Duodenal mucosa (tissue), 2 donors: ENCODE results near the gene GRM6.

Experiments
- H3K27ac ChIP-seq: one replicate; pipeline ENCODE4 v1.7.0; 2013; ENCODE audit warnings: low read depth, low read length
- H3K27me3 ChIP-seq, 2 donors: one replicate each; pipeline ENCODE4 v1.7.0; 2013; ENCODE audit warnings: low read length in 2 of 2, control low read depth in 1 of 2; ENCODE audit not compliant: insufficient read depth in 2 of 2, control insufficient read depth in 1 of 2
- H3K36me3 ChIP-seq, 2 donors: one replicate each; pipeline ENCODE4 v1.7.0; 2013; ENCODE audit warnings: low read length in 2 of 2, control low read depth in 1 of 2; ENCODE audit not compliant: insufficient read depth in 2 of 2, control insufficient read depth in 1 of 2
- H3K4me1 ChIP-seq, 2 donors: one replicate each; pipeline ENCODE4 v1.7.0; 2013; ENCODE audit warnings: low read length in 2 of 2, control low read depth in 1 of 2; ENCODE audit not compliant: insufficient read depth in 2 of 2, control insufficient read depth in 1 of 2
- H3K4me3 ChIP-seq, 2 donors: one replicate each; pipeline ENCODE4 v1.7.0; 2013; ENCODE audit warnings: low read length in 2 of 2, low read depth in 1 of 2
- H3K9ac ChIP-seq, 2 donors: one replicate each; pipeline ENCODE4 v1.7.0; 2013; ENCODE audit warnings: low read length in 2 of 2, low read depth in 1 of 2
- H3K9me3 ChIP-seq, 2 donors: one replicate each; pipeline ENCODE4 v1.7.0; 2013; ENCODE audit warnings: low read length in 2 of 2, control low read depth in 1 of 2; ENCODE audit not compliant: control insufficient read depth in 1 of 2

The GRM6 gene

DNA sequence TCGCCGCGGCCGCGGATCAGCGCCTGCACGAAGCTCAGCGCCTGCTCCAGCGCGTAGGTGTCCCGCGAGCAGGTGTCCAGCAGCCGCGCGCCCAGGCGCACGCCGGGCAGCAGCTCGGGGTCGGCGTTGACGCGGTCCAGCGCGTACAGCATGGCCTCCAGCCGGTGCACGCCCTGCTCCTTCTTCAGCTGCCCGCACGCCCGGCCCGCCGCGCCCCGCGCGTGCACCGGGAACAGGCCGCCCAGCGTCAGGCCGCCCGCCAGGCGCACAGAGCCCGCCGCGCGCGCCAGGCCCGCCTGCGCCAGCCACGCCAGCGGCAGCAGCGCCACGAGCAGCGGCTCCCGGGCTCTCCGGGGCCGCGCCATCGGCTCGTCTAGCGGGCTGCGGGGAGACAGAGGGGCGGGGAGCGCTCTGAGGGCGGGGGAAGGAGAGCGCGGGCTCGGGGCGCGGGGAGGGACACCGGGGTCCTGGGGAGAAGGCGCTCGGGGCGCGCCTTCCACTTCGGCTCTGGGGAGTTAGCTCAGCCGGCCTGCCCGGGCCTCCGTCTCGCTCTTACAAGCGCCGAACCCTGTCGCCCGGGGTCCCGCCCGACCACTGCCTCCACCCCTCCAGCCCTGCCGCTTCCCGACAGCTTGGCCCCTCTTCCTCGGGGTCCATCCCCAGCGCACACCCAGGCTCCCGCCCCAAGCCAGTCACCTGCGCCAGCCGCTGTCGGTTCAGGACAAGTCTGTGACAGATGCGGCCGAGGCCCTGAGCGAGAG, at the start of gene GRM6:
Gene GRM6, minus strand, starts transcription at position 741 of the 761 bp plus-strand sequence. Its CDS starts 376 bp downstream, at position 365.
- Histone ChIP-seq H3K36me3 (no peaks in the 10 kb centered on the region), H3K4me3 (no peak within 1 kb of the TSS), H3K4me1 (no peaks in the 10 kb centered on the region), H3K27me3 (no peaks in the 10 kb centered on the region), H3K9me3 (peaks cover 2 to 9% of the 10 kb centered on the region in 2 donors), H3K27ac (no peak within 1 kb of the TSS), H3K9ac (no peak within 1 kb of the TSS)

- H3K9ac ChIP-seq = no peak overlapping the region
- H3K27ac ChIP-seq = no peak overlapping the region
- H3K9me3 ChIP-seq = peaks cover 5 to 20% of the 10 kb centered on the region in 2 donors
- H3K36me3 ChIP-seq = no peaks in the 10 kb centered on the region
- H3K4me3 ChIP-seq = no peak overlapping the region
- H3K27me3 ChIP-seq = no peaks in the 10 kb centered on the region
- H3K4me1 ChIP-seq = no peaks in the 10 kb centered on the region
Observed at GRCh38 chr5:179044765-179045164, 49.6 kb upstream of the GRM6 start.

GRCh38 chr5:179033004-179033580, 38.0 kb upstream of the GRM6 start:
- no peak overlapping the region for H3K9ac ChIP-seq
- peaks cover 39 to 42% of the 10 kb centered on the region in 2 donors for H3K36me3 ChIP-seq
- H3K27me3 ChIP-seq = no peaks in the 10 kb centered on the region
- peak overlapping the region; percentile 32 to 42 for H3K4me3 ChIP-seq
- no peaks in the 10 kb centered on the region for H3K4me1 ChIP-seq
- peaks cover 71 to 85% of the 10 kb centered on the region in 2 donors for H3K9me3 ChIP-seq
- no peak overlapping the region for H3K27ac ChIP-seq

DNA sequence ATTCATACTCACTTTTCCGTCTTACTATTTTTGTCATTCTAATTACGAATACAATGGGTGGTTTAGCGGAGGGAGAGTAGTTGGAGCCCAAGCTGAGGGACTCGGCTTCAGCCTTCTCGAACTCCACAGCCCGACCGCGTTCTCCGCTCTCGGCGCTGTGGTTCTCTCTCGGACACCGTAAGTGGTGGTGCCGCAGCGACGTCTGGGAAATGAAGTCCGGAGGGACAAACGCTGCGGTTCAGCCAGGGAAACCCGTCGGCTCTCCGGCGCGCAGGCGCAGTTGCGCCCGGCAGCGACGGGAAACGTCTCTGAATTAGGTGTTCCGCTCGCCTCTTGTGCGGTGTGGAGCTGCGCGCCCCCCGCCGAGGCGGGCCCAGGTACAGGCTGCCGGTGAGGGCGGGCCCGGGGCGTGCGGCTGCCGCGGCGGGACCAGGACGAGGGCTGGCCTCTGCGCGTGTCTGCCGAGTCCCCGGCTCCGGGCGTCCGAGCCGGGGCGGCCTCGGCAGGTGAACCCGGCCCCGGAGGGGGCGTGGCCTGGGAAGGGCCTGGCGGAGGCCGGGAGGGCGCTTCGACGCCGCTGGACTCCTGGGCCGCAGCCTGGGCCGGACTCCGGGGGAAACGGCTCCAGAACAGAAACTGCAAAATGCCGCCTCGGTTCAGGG, 28.5 kb upstream of the GRM6 start, which contains the start of gene ZNF879:
Gene ZNF879, plus strand, starts transcription at position 277 of the 662 bp plus-strand sequence. CDS start 1,201 bp downstream, outside the sequence.
- peak within 1 kb of the TSS; percentile 29 to 47 for H3K9ac ChIP-seq
- peak within 1 kb of the TSS; percentile 74 to 80 for H3K4me3 ChIP-seq
- peaks cover 15 to 18% of the 10 kb centered on the region in 2 donors for H3K9me3 ChIP-seq
- peaks cover 0 to 8% of the 10 kb centered on the region in 2 donors for H3K4me1 ChIP-seq
- peak within 1 kb of the TSS; percentile 45 for H3K27ac ChIP-seq
- no peaks in the 10 kb centered on the region for H3K27me3 ChIP-seq
- peaks cover 16 to 21% of the 10 kb centered on the region in 2 donors for H3K36me3 ChIP-seq

- Histone ChIP-seq H3K36me3 (no peaks in the 10 kb centered on the region), H3K9me3 (peaks cover 0 to 7% of the 10 kb centered on the region in 2 donors), H3K27me3 (no peaks in the 10 kb centered on the region), H3K4me1 (no peaks in the 10 kb centered on the region), H3K9ac (no peak overlapping the region), H3K4me3 (no peak overlapping the region), H3K27ac (no peak overlapping the region)
Observed at GRCh38 chr5:179008667-179009066, 13.5 kb upstream of the GRM6 start.

DNA sequence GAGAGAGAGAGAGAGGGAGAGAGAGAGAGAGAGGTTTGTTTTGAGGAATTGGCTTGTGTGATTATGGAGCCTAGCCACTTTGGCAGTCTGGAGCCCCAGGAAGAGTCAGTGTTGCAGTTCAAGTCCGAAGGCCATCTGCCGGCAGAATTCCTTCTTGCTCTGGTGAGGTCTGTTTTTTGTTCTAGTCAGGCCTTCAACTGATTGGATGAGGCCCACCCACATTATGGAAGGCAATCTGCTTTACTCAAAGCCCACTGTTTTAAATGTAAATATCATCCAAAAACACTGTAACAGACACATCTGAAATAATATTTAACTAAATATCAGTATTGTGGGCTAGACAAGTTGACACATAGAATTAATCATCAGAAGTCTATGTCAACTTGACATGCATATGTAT, 11.4 kb upstream of the GRM6 start:
- H3K9ac ChIP-seq = no peak overlapping the region
- H3K27me3 ChIP-seq = no peaks in the 10 kb centered on the region

DNA sequence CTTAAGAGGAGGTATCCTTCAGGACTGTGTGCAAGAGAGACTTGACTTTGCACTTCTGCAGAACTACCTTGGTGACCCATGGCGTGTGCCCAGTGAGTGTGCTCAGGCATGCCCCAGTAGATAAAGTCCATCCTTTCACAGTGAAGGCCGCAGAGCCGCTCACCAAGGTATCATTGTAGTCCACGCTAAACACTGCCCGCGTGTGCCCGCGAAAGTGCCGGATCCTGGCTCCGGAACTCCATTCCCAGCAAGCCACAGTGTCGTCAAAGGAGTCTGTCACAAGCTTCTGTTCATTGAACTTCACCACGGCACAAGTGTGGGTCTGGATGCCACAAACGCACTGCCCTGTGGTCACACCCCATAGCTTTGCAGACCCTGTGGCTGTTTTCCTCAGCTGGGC, 3.3 kb upstream of the GRM6 start:
- H3K4me3 ChIP-seq = no peak overlapping the region
- H3K36me3 ChIP-seq = no peaks in the 10 kb centered on the region
- H3K9me3 ChIP-seq = peaks cover 0 to 3% of the 10 kb centered on the region in 2 donors
- no peak overlapping the region for H3K9ac ChIP-seq
- no peaks in the 10 kb centered on the region for H3K4me1 ChIP-seq
- H3K27me3 ChIP-seq = no peaks in the 10 kb centered on the region
- H3K27ac ChIP-seq = no peak overlapping the region

More for the DNA sequence above, 11.4 kb upstream of the GRM6 start:
- H3K4me3 ChIP-seq = no peak overlapping the region
- H3K27ac ChIP-seq = no peak overlapping the region
- no peaks in the 10 kb centered on the region for H3K36me3 ChIP-seq
- peaks cover 0 to 3% of the 10 kb centered on the region in 2 donors for H3K9me3 ChIP-seq
- H3K4me1 ChIP-seq = no peaks in the 10 kb centered on the region

DNA sequence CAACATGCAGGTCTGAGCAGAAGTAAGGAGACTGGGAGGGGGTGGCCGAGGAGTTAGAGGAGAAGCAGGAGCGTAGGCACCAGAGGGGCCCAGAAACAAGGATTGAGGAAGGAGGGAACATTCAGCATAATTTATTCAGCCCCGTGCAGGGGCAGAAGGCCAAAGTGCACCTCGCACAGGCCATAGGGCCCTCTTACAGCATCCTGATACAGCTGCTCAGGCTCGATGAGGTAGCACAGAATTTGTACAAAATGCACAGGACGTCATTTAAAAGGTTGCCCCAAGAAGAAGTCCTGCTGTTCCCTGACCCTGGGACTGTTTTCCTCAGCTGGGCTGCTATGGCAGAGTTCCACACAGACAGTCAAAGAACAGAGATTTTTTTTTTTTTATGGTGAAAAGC, 2.1 kb upstream of the GRM6 start:
- H3K27ac ChIP-seq = no peak overlapping the region
- no peak overlapping the region for H3K4me3 ChIP-seq
- no peaks in the 10 kb centered on the region for H3K27me3 ChIP-seq
- H3K36me3 ChIP-seq = no peaks in the 10 kb centered on the region
- H3K9ac ChIP-seq = no peak overlapping the region
- no peaks in the 10 kb centered on the region for H3K4me1 ChIP-seq
- peaks cover 0 to 3% of the 10 kb centered on the region in 2 donors for H3K9me3 ChIP-seq

DNA sequence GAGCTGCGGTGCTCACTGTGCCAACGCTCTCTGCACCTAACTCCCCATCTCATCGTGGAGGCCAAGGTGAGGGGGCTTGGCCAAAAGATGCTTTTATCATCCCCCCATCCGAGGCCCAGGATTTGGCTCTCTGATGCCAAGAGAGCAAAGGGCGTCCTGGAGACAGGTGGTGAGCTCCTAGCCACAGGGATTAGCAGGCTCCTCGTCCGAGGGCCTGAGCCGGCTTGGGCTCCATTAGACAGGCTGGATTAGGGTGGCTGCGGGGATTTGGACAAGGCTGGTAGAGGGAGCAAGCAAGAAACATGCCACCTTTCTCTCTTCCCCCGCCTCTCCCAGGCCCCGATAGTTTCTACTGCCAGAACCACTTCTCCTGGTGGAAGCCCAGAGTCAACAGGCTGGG, 1.0 kb upstream of the GRM6 start:
- Histone ChIP-seq H3K27me3 (no peaks in the 10 kb centered on the region), H3K4me1 (no peaks in the 10 kb centered on the region), H3K9ac (no peak overlapping the region), H3K4me3 (no peak overlapping the region), H3K27ac (no peak overlapping the region), H3K9me3 (no peaks in the 10 kb centered on the region), H3K36me3 (no peaks in the 10 kb centered on the region)

GRCh38 chr5:178995341-178995690, 196 bp upstream of the GRM6 start:
- Histone ChIP-seq H3K4me3 (no peak overlapping the region), H3K27me3 (no peaks in the 10 kb centered on the region), H3K9ac (no peak overlapping the region), H3K9me3 (peaks cover 0 to 4% of the 10 kb centered on the region in 2 donors), H3K4me1 (no peaks in the 10 kb centered on the region), H3K27ac (no peak overlapping the region), H3K36me3 (no peaks in the 10 kb centered on the region)
